Left lung (tissue), 10 donors: ENCODE results near the gene RHOB. TPM values are rescaled to one million over a fixed set of nuclear protein-coding genes. Genes with fewer than 3 reads are reported as not detected.

Experiments
- ATAC-seq: fragments of 200-7000 bp; cut with Tn5 transposase; one replicate; pipeline ENCODE4 v1.9.1; 2020; ENCODE audit warnings: moderate library complexity
- DNase-seq, 4 donors: peaks; one replicate each; pipeline ENCODE4 v3.0.0-alpha.2; 2013 to 2020
- H3K27ac ChIP-seq, 2 donors: fragments of 200-600 bp; sonication (generic) in 1 of 2; one replicate each; pipeline versions ENCODE4 v1.5.0 to v1.8.0; 2020 to 2021
- H3K27me3 ChIP-seq, 2 donors: fragments of 200-600 bp; sonication (generic) in 1 of 2; one replicate each; pipeline versions ENCODE4 v1.5.0 to v1.8.0; 2020 to 2021
- H3K36me3 ChIP-seq, 2 donors: fragments of 200-600 bp; sonication (generic) in 1 of 2; one replicate each; pipeline versions ENCODE4 v1.5.0 to v1.8.0; 2020 to 2021
- H3K4me1 ChIP-seq, 2 donors: fragments of 200-600 bp; one replicate each; pipeline ENCODE4 v1.8.0; 2021
- H3K4me3 ChIP-seq, 2 donors: fragments of 200-600 bp; sonication (generic) in 1 of 2; one replicate each; pipeline versions ENCODE4 v1.5.0 to v1.8.0; 2020 to 2021; ENCODE audit warnings: mild to moderate bottlenecking in 1 of 2
- H3K9me3 ChIP-seq, 2 donors: fragments of 200-600 bp; sonication (generic) in 1 of 2; one replicate each; pipeline versions ENCODE4 v1.5.0 to v1.8.0; 2020 to 2021
- CTCF ChIP-seq, 2 donors: fragments of 200-600 bp; sonication (generic) in 1 of 2; IDR thresholded peaks; one replicate each; pipeline versions ENCODE4 v1.5.0 to v1.8.0; 2021; ENCODE audit warnings: antibody characterized with exemption in 2 of 2
- intact Hi-C, 2 donors: fragments of 100-400 bp; cut with DNase I; formaldehyde crosslinking; loops; one replicate each; pipeline versions ENCODE4 v1.11.2 to v1.14.2; 2022
- polyA plus RNA-seq, 6 donors: library from polyadenylated mRNA; unstranded; fragments of 120-200 nt; gene quantifications; one replicate each; pipeline ENCODE4 v1.2.1, GENCODE V29; 2013; ENCODE audit not compliant: insufficient read length in 6 of 6
- total RNA-seq, 2 donors: library from RNA; stranded (reverse); fragmentation: NEBNext Ultra II Directional; extraction: Animal tissue kit (Norgen Biotek cat#: 25700); gene quantifications; one replicate each; pipeline ENCODE4 v1.2.1, GENCODE V29; 2021
- donor health status: DM: no; HTN: yes; CAD: no.
- donor health status: DM: no; HTN: no; CAD: no.

The RHOB gene
- total and polyA plus RNA-seq, 8 donors, result 54.0 to 172 (median 101) TPM

GRCh38 chr2:20451000-20451290 is 4.1 kb downstream of the RHOB start:
- no peak for DNase-seq
- H3K4me3 ChIP-seq, result no peak overlapping the region
- H3K27ac ChIP-seq, result peak overlapping the region; percentile 95 to 99
- ATAC-seq, result no peak
- no peaks in the 10 kb centered on the region for H3K9me3 ChIP-seq
- H3K27me3 ChIP-seq, result no peaks in the 10 kb centered on the region
- H3K36me3 ChIP-seq, result peaks cover 3 to 7% of the 10 kb centered on the region in 2 donors
- peaks cover 6 to 37% of the 10 kb centered on the region in 2 donors for H3K4me1 ChIP-seq
- intact Hi-C loops, result loop anchor here in 1 of 2 donors (5.0 kb wide), 1 partner anchor 36 kb away; no protein-coding TSS in a partner anchor
- no peak for TF ChIP-seq CTCF (IDR thresholded peaks at IDR 0.05)

GRCh38 chr2:20451341-20451740 is 4.5 kb downstream of the RHOB start:
- peak overlapping the region in 1 of 2 donors; percentile 95 for H3K27ac ChIP-seq
- ATAC-seq (no peak), DNase-seq (peak in 1 of 4 donors; percentile 5)

GRCh38 chr2:20451761-20452499 is 5.1 kb downstream of the RHOB start:
- peak in 1 of 4 donors; percentile 6 for DNase-seq
- Histone ChIP-seq H3K4me3 (no peak overlapping the region), H3K27ac (peak overlapping the region in 1 of 2 donors; percentile 21), H3K27me3 (no peaks in the 10 kb centered on the region), H3K36me3 (peaks cover 3 to 7% of the 10 kb centered on the region in 2 donors), H3K4me1 (peaks cover 6 to 37% of the 10 kb centered on the region in 2 donors), H3K9me3 (no peaks in the 10 kb centered on the region)
- TF ChIP-seq CTCF (IDR thresholded peaks at IDR 0.05), result no peak
- intact Hi-C loops, result loop anchor here in 1 of 2 donors (5.0 kb wide), 1 partner anchor 35 kb away; no protein-coding TSS in a partner anchor
- ATAC-seq, result no peak

More at GRCh38 chr2:20451341-20451740, 4.5 kb downstream of the RHOB start:
- H3K9me3 ChIP-seq, result no peaks in the 10 kb centered on the region
- no peak for TF ChIP-seq CTCF (IDR thresholded peaks at IDR 0.05)
- H3K4me1 ChIP-seq, result peaks cover 6 to 37% of the 10 kb centered on the region in 2 donors
- peaks cover 3 to 7% of the 10 kb centered on the region in 2 donors for H3K36me3 ChIP-seq
- intact Hi-C loops, result loop anchor here in 1 of 2 donors (5.0 kb wide), 1 partner anchor 36 kb away; no protein-coding TSS in a partner anchor
- no peak overlapping the region for H3K4me3 ChIP-seq
- no peaks in the 10 kb centered on the region for H3K27me3 ChIP-seq

GRCh38 chr2:20452551-20452950 is 5.7 kb downstream of the RHOB start:
- H3K27ac ChIP-seq, result no peak overlapping the region
- intact Hi-C loops, result loop anchor here in 1 of 2 donors (5.0 kb wide), 1 partner anchor 35 kb away; no protein-coding TSS in a partner anchor
- DNase-seq (peak in 1 of 4 donors; percentile 27), ATAC-seq (no peak)
- H3K9me3 ChIP-seq, result no peaks in the 10 kb centered on the region
- H3K4me3 ChIP-seq, result no peak overlapping the region
- H3K4me1 ChIP-seq, result peaks cover 6 to 37% of the 10 kb centered on the region in 2 donors
- peaks cover 3 to 7% of the 10 kb centered on the region in 2 donors for H3K36me3 ChIP-seq
- no peaks in the 10 kb centered on the region for H3K27me3 ChIP-seq
- TF ChIP-seq CTCF (IDR thresholded peaks at IDR 0.05), result no peak

GRCh38 chr2:20453087-20453486 is 6.2 kb downstream of the RHOB start:
- DNase-seq (no peak), ATAC-seq (no peak)
- no peak for TF ChIP-seq CTCF (IDR thresholded peaks at IDR 0.05)
- Histone ChIP-seq H3K9me3 (no peaks in the 10 kb centered on the region), H3K4me3 (no peak overlapping the region), H3K4me1 (peaks cover 6 to 31% of the 10 kb centered on the region in 2 donors), H3K27me3 (no peaks in the 10 kb centered on the region), H3K36me3 (peaks cover 0 to 7% of the 10 kb centered on the region in 2 donors), H3K27ac (no peak overlapping the region)
- intact Hi-C loops, result loop anchor here in 1 of 2 donors (5.0 kb wide), 1 partner anchor 34 kb away; no protein-coding TSS in a partner anchor
